Skeletal muscle tissue (tissue), 4 donors: Measurements from ENCODE around the gene FOXF1. TPM values are rescaled to one million over a fixed set of nuclear protein-coding genes. Genes with fewer than 3 reads are reported as not detected.

Experiments
- H3K27ac ChIP-seq: one replicate; pipeline ENCODE4 v1.7.0; 2013; ENCODE audit warnings: mild to moderate bottlenecking, low read depth, low read length, inconsistent platforms
- H3K27me3 ChIP-seq, 3 donors: one replicate each; pipeline ENCODE4 v1.7.0; 2013; ENCODE audit warnings: low read length in 3 of 3; ENCODE audit not compliant: control insufficient read depth in 3 of 3, insufficient read depth in 3 of 3
- H3K36me3 ChIP-seq, 3 donors: one replicate each; pipeline ENCODE4 v1.7.0; 2013; ENCODE audit warnings: low read length in 3 of 3; ENCODE audit not compliant: control insufficient read depth in 3 of 3, insufficient read depth in 3 of 3
- H3K4me1 ChIP-seq, 3 donors: one replicate each; pipeline ENCODE4 v1.7.0; 2013; ENCODE audit warnings: low read length in 3 of 3, mild to moderate bottlenecking in 3 of 3; ENCODE audit not compliant: control insufficient read depth in 3 of 3, insufficient read depth in 3 of 3
- H3K4me3 ChIP-seq, 3 donors: one replicate each; pipeline ENCODE4 v1.7.0; 2013; ENCODE audit warnings: low read length in 3 of 3
- H3K9ac ChIP-seq, 3 donors: one replicate each; pipeline ENCODE4 v1.7.0; 2013; ENCODE audit warnings: low read length in 3 of 3, mild to moderate bottlenecking in 3 of 3, moderate library complexity in 2 of 3, low read depth in 1 of 3
- H3K9me3 ChIP-seq, 3 donors: one replicate each; pipeline ENCODE4 v1.7.0; 2013; ENCODE audit warnings: low read length in 3 of 3; ENCODE audit not compliant: control insufficient read depth in 3 of 3
- total RNA-seq: library from RNA; depleted of rRNA; stranded (reverse); fragments of >200 nt; gene quantifications from one replicate; pipeline ENCODE4 v1.2.3, GENCODE V29; 2014
- donor health status: Osteomylitis.

The FOXF1 gene
- total RNA-seq, 1 donor from 2014 or later, result not detected

GRCh38 chr16:86503830-86504229 is 6.5 kb upstream of the FOXF1 start:
- H3K4me3 ChIP-seq, result no peak overlapping the region
- H3K27ac ChIP-seq, result no peak overlapping the region
- no peak overlapping the region for H3K9ac ChIP-seq
- H3K27me3 ChIP-seq, result peaks cover 94 to 97% (median 96%) of the 10 kb centered on the region in 3 donors
- H3K9me3 ChIP-seq, result peaks cover 0 to 2% (median 0%) of the 10 kb centered on the region in 3 donors
- no peaks in the 10 kb centered on the region for H3K36me3 ChIP-seq
- peaks cover 0 to 24% (median 18%) of the 10 kb centered on the region in 3 donors for H3K4me1 ChIP-seq

GRCh38 chr16:86504315-86505184 is 5.8 kb upstream of the FOXF1 start:
- Histone ChIP-seq H3K4me1 (peaks cover 4 to 32% (median 23%) of the 10 kb centered on the region in 3 donors), H3K36me3 (no peaks in the 10 kb centered on the region), H3K4me3 (no peak overlapping the region), H3K9me3 (peaks cover 0 to 2% (median 0%) of the 10 kb centered on the region in 3 donors), H3K9ac (no peak overlapping the region), H3K27ac (no peak overlapping the region), H3K27me3 (peaks cover 95 to 97% (median 96%) of the 10 kb centered on the region in 3 donors)

- Histone ChIP-seq H3K9me3 (peaks cover 0 to 2% (median 0%) of the 10 kb centered on the region in 3 donors), H3K27ac (no peak overlapping the region), H3K9ac (no peak overlapping the region), H3K27me3 (peaks cover 89 to 91% (median 90%) of the 10 kb centered on the region in 3 donors), H3K36me3 (no peaks in the 10 kb centered on the region), H3K4me3 (peak overlapping the region in 1 of 3 donors; percentile 22), H3K4me1 (peaks cover 4 to 37% (median 25%) of the 10 kb centered on the region in 3 donors)
These were observed 5.0 kb upstream of the FOXF1 start for GRCh38 chr16:86505185-86505898.

- peaks cover 0 to 2% (median 0%) of the 10 kb centered on the region in 3 donors for H3K9me3 ChIP-seq
- H3K27me3 ChIP-seq, result peaks cover 87 to 89% (median 88%) of the 10 kb centered on the region in 3 donors
- no peak overlapping the region for H3K9ac ChIP-seq
- no peak overlapping the region for H3K4me3 ChIP-seq
- H3K4me1 ChIP-seq, result peaks cover 4 to 42% (median 27%) of the 10 kb centered on the region in 3 donors
- no peak overlapping the region for H3K27ac ChIP-seq
- H3K36me3 ChIP-seq, result no peaks in the 10 kb centered on the region
These were observed 4.1 kb upstream of the FOXF1 start for GRCh38 chr16:86505899-86506864.

GRCh38 chr16:86507173-86508027 is 2.9 kb upstream of the FOXF1 start:
- Histone ChIP-seq H3K4me1 (peaks cover 4 to 48% (median 27%) of the 10 kb centered on the region in 3 donors), H3K36me3 (no peaks in the 10 kb centered on the region), H3K27me3 (peaks cover 86 to 89% (median 88%) of the 10 kb centered on the region in 3 donors), H3K9me3 (peaks cover 0 to 2% (median 0%) of the 10 kb centered on the region in 3 donors), H3K9ac (peak overlapping the region in 1 of 3 donors; percentile 10), H3K27ac (no peak overlapping the region), H3K4me3 (no peak overlapping the region)

GRCh38 chr16:86508028-86508946 is 2.0 kb upstream of the FOXF1 start:
- Histone ChIP-seq H3K9ac (peak overlapping the region in 2 of 3 donors; percentile 10 to 66), H3K4me1 (peaks cover 4 to 48% (median 27%) of the 10 kb centered on the region in 3 donors)

GRCh38 chr16:86508947-86509758 is 1.2 kb upstream of the FOXF1 start:
- Histone ChIP-seq H3K27ac (no peak overlapping the region), H3K4me1 (peaks cover 4 to 48% (median 27%) of the 10 kb centered on the region in 3 donors), H3K9me3 (peaks cover 0 to 2% (median 0%) of the 10 kb centered on the region in 3 donors), H3K4me3 (peak overlapping the region; percentile 67 to 81 (median 72)), H3K27me3 (peaks cover 83 to 87% (median 86%) of the 10 kb centered on the region in 3 donors), H3K36me3 (no peaks in the 10 kb centered on the region), H3K9ac (peak overlapping the region in 2 of 3 donors; percentile 34 to 66)

More at GRCh38 chr16:86508028-86508946, 2.0 kb upstream of the FOXF1 start:
- no peaks in the 10 kb centered on the region for H3K36me3 ChIP-seq
- peaks cover 0 to 2% (median 0%) of the 10 kb centered on the region in 3 donors for H3K9me3 ChIP-seq
- H3K27ac ChIP-seq, result no peak overlapping the region
- peaks cover 86 to 89% (median 88%) of the 10 kb centered on the region in 3 donors for H3K27me3 ChIP-seq
- peak overlapping the region in 2 of 3 donors; percentile 45 to 81 for H3K4me3 ChIP-seq
